ENCODE data around the gene TIAM1.

Gene TIAM1

GRCh38 chr21:31190516-31190915, 153.5 kb downstream of the TIAM1 start:
- Histone ChIP-seq H3K36me3 (ENCODE audit: control insufficient read depth in 5 of 5, insufficient read depth in 5 of 5, low read length in 5 of 5) (no peaks in the 10 kb centered on the region), H3K27ac (ENCODE audit: low read depth, low read length) (no peak overlapping the region), H3K9me3 (ENCODE audit: control insufficient read depth in 5 of 5, low read length in 5 of 5) (no peaks in the 10 kb centered on the region)

GRCh38 chr21:31187499-31187898, 156.6 kb downstream of the TIAM1 start:
- Histone ChIP-seq H3K9ac (ENCODE audit: low read length in 5 of 5) (no peak overlapping the region), H3K27ac (ENCODE audit: low read depth, low read length) (no peak overlapping the region), H3K27me3 (ENCODE audit: control insufficient read depth in 5 of 5, insufficient read depth in 4 of 5, low read length in 5 of 5) (no peaks in the 10 kb centered on the region), H3K4me1 (ENCODE audit: control insufficient read depth in 5 of 5, insufficient read depth in 5 of 5, low read length in 5 of 5) (no peaks in the 10 kb centered on the region), H3K9me3 (ENCODE audit: control insufficient read depth in 5 of 5, low read length in 5 of 5) (no peaks in the 10 kb centered on the region), H3K4me3 (ENCODE audit: low read depth in 1 of 5, low read length in 5 of 5) (no peak overlapping the region), H3K36me3 (ENCODE audit: control insufficient read depth in 5 of 5, insufficient read depth in 5 of 5, low read length in 5 of 5) (no peaks in the 10 kb centered on the region)

More at GRCh38 chr21:31190516-31190915, 153.5 kb downstream of the TIAM1 start:
- Histone ChIP-seq H3K4me1 (ENCODE audit: control insufficient read depth in 5 of 5, insufficient read depth in 5 of 5, low read length in 5 of 5) (no peaks in the 10 kb centered on the region), H3K9ac (ENCODE audit: low read length in 5 of 5) (no peak overlapping the region), H3K4me3 (ENCODE audit: low read depth in 1 of 5, low read length in 5 of 5) (no peak overlapping the region), H3K27me3 (ENCODE audit: control insufficient read depth in 5 of 5, insufficient read depth in 4 of 5, low read length in 5 of 5) (no peaks in the 10 kb centered on the region)

- Histone ChIP-seq H3K27me3 (ENCODE audit: control insufficient read depth in 5 of 5, insufficient read depth in 4 of 5, low read length in 5 of 5) (no peaks in the 10 kb centered on the region), H3K9me3 (ENCODE audit: control insufficient read depth in 5 of 5, low read length in 5 of 5) (no peaks in the 10 kb centered on the region), H3K9ac (ENCODE audit: low read length in 5 of 5) (no peak overlapping the region), H3K4me1 (ENCODE audit: control insufficient read depth in 5 of 5, insufficient read depth in 5 of 5, low read length in 5 of 5) (no peaks in the 10 kb centered on the region), H3K36me3 (ENCODE audit: control insufficient read depth in 5 of 5, insufficient read depth in 5 of 5, low read length in 5 of 5) (no peaks in the 10 kb centered on the region), H3K4me3 (ENCODE audit: low read depth in 1 of 5, low read length in 5 of 5) (no peak overlapping the region), H3K27ac (ENCODE audit: low read depth, low read length) (no peak overlapping the region)
Observed at GRCh38 chr21:31186916-31187315, 157.1 kb downstream of the TIAM1 start.

GRCh38 chr21:31185663-31186062, 158.4 kb downstream of the TIAM1 start:
- no peaks in the 10 kb centered on the region for H3K4me1 ChIP-seq (ENCODE audit: control insufficient read depth in 5 of 5, insufficient read depth in 5 of 5, low read length in 5 of 5)
- H3K27me3 ChIP-seq (ENCODE audit: control insufficient read depth in 5 of 5, insufficient read depth in 4 of 5, low read length in 5 of 5): no peaks in the 10 kb centered on the region
- no peaks in the 10 kb centered on the region for H3K9me3 ChIP-seq (ENCODE audit: control insufficient read depth in 5 of 5, low read length in 5 of 5)
- no peak overlapping the region for H3K27ac ChIP-seq (ENCODE audit: low read depth, low read length)
- no peaks in the 10 kb centered on the region for H3K36me3 ChIP-seq (ENCODE audit: control insufficient read depth in 5 of 5, insufficient read depth in 5 of 5, low read length in 5 of 5)
- no peak overlapping the region for H3K9ac ChIP-seq (ENCODE audit: low read length in 5 of 5)
- no peak overlapping the region for H3K4me3 ChIP-seq (ENCODE audit: low read depth in 1 of 5, low read length in 5 of 5)

GRCh38 chr21:31184876-31185275, 159.2 kb downstream of the TIAM1 start:
- Histone ChIP-seq H3K4me1 (ENCODE audit: control insufficient read depth in 5 of 5, insufficient read depth in 5 of 5, low read length in 5 of 5) (no peaks in the 10 kb centered on the region), H3K27me3 (ENCODE audit: control insufficient read depth in 5 of 5, insufficient read depth in 4 of 5, low read length in 5 of 5) (no peaks in the 10 kb centered on the region), H3K9ac (ENCODE audit: low read length in 5 of 5) (no peak overlapping the region), H3K4me3 (ENCODE audit: low read depth in 1 of 5, low read length in 5 of 5) (no peak overlapping the region), H3K9me3 (ENCODE audit: control insufficient read depth in 5 of 5, low read length in 5 of 5) (no peaks in the 10 kb centered on the region), H3K36me3 (ENCODE audit: control insufficient read depth in 5 of 5, insufficient read depth in 5 of 5, low read length in 5 of 5) (no peaks in the 10 kb centered on the region), H3K27ac (ENCODE audit: low read depth, low read length) (no peak overlapping the region)

GRCh38 chr21:31184459-31184858, 159.6 kb downstream of the TIAM1 start:
- no peaks in the 10 kb centered on the region for H3K9me3 ChIP-seq (ENCODE audit: control insufficient read depth in 5 of 5, low read length in 5 of 5)
- H3K27ac ChIP-seq (ENCODE audit: low read depth, low read length): no peak overlapping the region
- H3K27me3 ChIP-seq (ENCODE audit: control insufficient read depth in 5 of 5, insufficient read depth in 4 of 5, low read length in 5 of 5): no peaks in the 10 kb centered on the region
- H3K4me1 ChIP-seq (ENCODE audit: control insufficient read depth in 5 of 5, insufficient read depth in 5 of 5, low read length in 5 of 5): no peaks in the 10 kb centered on the region
- H3K4me3 ChIP-seq (ENCODE audit: low read depth in 1 of 5, low read length in 5 of 5): no peak overlapping the region
- H3K36me3 ChIP-seq (ENCODE audit: control insufficient read depth in 5 of 5, insufficient read depth in 5 of 5, low read length in 5 of 5): no peaks in the 10 kb centered on the region
- H3K9ac ChIP-seq (ENCODE audit: low read length in 5 of 5): no peak overlapping the region

- no peaks in the 10 kb centered on the region for H3K36me3 ChIP-seq (ENCODE audit: control insufficient read depth in 5 of 5, insufficient read depth in 5 of 5, low read length in 5 of 5)
- no peak overlapping the region for H3K9ac ChIP-seq (ENCODE audit: low read length in 5 of 5)
- peaks cover 0 to 6% (median 0%) of the 10 kb centered on the region in 5 donors for H3K4me1 ChIP-seq (ENCODE audit: control insufficient read depth in 5 of 5, insufficient read depth in 5 of 5, low read length in 5 of 5)
- H3K27ac ChIP-seq (ENCODE audit: low read depth, low read length): no peak overlapping the region
- no peaks in the 10 kb centered on the region for H3K9me3 ChIP-seq (ENCODE audit: control insufficient read depth in 5 of 5, low read length in 5 of 5)
- no peaks in the 10 kb centered on the region for H3K27me3 ChIP-seq (ENCODE audit: control insufficient read depth in 5 of 5, insufficient read depth in 4 of 5, low read length in 5 of 5)
- H3K4me3 ChIP-seq (ENCODE audit: low read depth in 1 of 5, low read length in 5 of 5): no peak overlapping the region
Observed at GRCh38 chr21:31182231-31183140, 161.6 kb downstream of the TIAM1 start.

- Histone ChIP-seq H3K9me3 (ENCODE audit: control insufficient read depth in 5 of 5, low read length in 5 of 5) (no peaks in the 10 kb centered on the region), H3K27ac (ENCODE audit: low read depth, low read length) (no peak overlapping the region), H3K27me3 (ENCODE audit: control insufficient read depth in 5 of 5, insufficient read depth in 4 of 5, low read length in 5 of 5) (no peaks in the 10 kb centered on the region), H3K9ac (ENCODE audit: low read length in 5 of 5) (no peak overlapping the region), H3K4me3 (ENCODE audit: low read depth in 1 of 5, low read length in 5 of 5) (no peak overlapping the region), H3K4me1 (ENCODE audit: control insufficient read depth in 5 of 5, insufficient read depth in 5 of 5, low read length in 5 of 5) (peaks cover 0 to 9% (median 0%) of the 10 kb centered on the region in 5 donors), H3K36me3 (ENCODE audit: control insufficient read depth in 5 of 5, insufficient read depth in 5 of 5, low read length in 5 of 5) (no peaks in the 10 kb centered on the region)
Observed at GRCh38 chr21:31181082-31181750, 162.8 kb downstream of the TIAM1 start.

- Histone ChIP-seq H3K27ac (ENCODE audit: low read depth, low read length) (no peak overlapping the region), H3K4me1 (ENCODE audit: control insufficient read depth in 5 of 5, insufficient read depth in 5 of 5, low read length in 5 of 5) (peaks cover 0 to 10% (median 0%) of the 10 kb centered on the region in 5 donors), H3K9me3 (ENCODE audit: control insufficient read depth in 5 of 5, low read length in 5 of 5) (no peaks in the 10 kb centered on the region), H3K36me3 (ENCODE audit: control insufficient read depth in 5 of 5, insufficient read depth in 5 of 5, low read length in 5 of 5) (no peaks in the 10 kb centered on the region), H3K27me3 (ENCODE audit: control insufficient read depth in 5 of 5, insufficient read depth in 4 of 5, low read length in 5 of 5) (no peaks in the 10 kb centered on the region), H3K9ac (ENCODE audit: low read length in 5 of 5) (no peak overlapping the region), H3K4me3 (ENCODE audit: low read depth in 1 of 5, low read length in 5 of 5) (no peak overlapping the region)
Observed at GRCh38 chr21:31180256-31181081, 163.6 kb downstream of the TIAM1 start.
